ENCODE results near the gene CCDC192. TPM values are rescaled to one million over a fixed set of nuclear protein-coding genes. Genes with fewer than 3 reads are reported as not detected.
"Not testable (repeated sequence)": the region's sequence is repeated elsewhere in the genome, so short reads cannot be mapped to it uniquely, and the experiment has no call there.

The CCDC192 gene
- polyA plus RNA-seq, 3 donors: 0.55 to 1.1 (median 0.95) TPM

- DNase-seq (ENCODE audit: low read depth in 3 of 3, low spot score in 2 of 3): no peak
Measured at GRCh38 chr5:127697894-127698600, 5.1 kb upstream of the CCDC192 start.

- no peak for DNase-seq (ENCODE audit: low read depth in 3 of 3, low spot score in 2 of 3)
Measured at GRCh38 chr5:127699416-127699815, 3.8 kb upstream of the CCDC192 start.

GRCh38 chr5:127700237-127700766 is 2.9 kb upstream of the CCDC192 start:
- no peak for DNase-seq (ENCODE audit: low read depth in 3 of 3, low spot score in 2 of 3)

GRCh38 chr5:127702434-127702833 is 757 bp upstream of the CCDC192 start:
- DNase-seq (ENCODE audit: low read depth in 3 of 3, low spot score in 2 of 3): no peak

GRCh38 chr5:127705120-127705892 is 2.1 kb downstream of the CCDC192 start:
- no peak for DNase-seq (ENCODE audit: low read depth in 3 of 3, low spot score in 2 of 3)

GRCh38 chr5:127706691-127707090 is 3.5 kb downstream of the CCDC192 start:
- no peak for DNase-seq (ENCODE audit: low read depth in 3 of 3, low spot score in 2 of 3)

- no peak for DNase-seq (ENCODE audit: low read depth in 3 of 3, low spot score in 2 of 3)
Measured at GRCh38 chr5:127707209-127707608, 4.0 kb downstream of the CCDC192 start.

- DNase-seq (ENCODE audit: low read depth in 3 of 3, low spot score in 2 of 3): not testable (repeated sequence)
Measured at GRCh38 chr5:127713083-127713482, 9.9 kb downstream of the CCDC192 start.

GRCh38 chr5:127718181-127718580 is 15.0 kb downstream of the CCDC192 start:
- DNase-seq (ENCODE audit: low read depth in 3 of 3, low spot score in 2 of 3): no peak

- DNase-seq (ENCODE audit: low read depth in 3 of 3, low spot score in 2 of 3): no peak
Measured at GRCh38 chr5:127723571-127723970, 20.4 kb downstream of the CCDC192 start.

- no peak for DNase-seq (ENCODE audit: low read depth in 3 of 3, low spot score in 2 of 3)
Measured at GRCh38 chr5:127725673-127726072, 22.5 kb downstream of the CCDC192 start.

GRCh38 chr5:127732963-127733362 is 29.8 kb downstream of the CCDC192 start:
- no peak for DNase-seq (ENCODE audit: low read depth in 3 of 3, low spot score in 2 of 3)

- not testable (repeated sequence) for DNase-seq (ENCODE audit: low read depth in 3 of 3, low spot score in 2 of 3)
Measured at GRCh38 chr5:127739348-127739747, 36.2 kb downstream of the CCDC192 start.

- DNase-seq (ENCODE audit: low read depth in 3 of 3, low spot score in 2 of 3): no peak
Measured at GRCh38 chr5:127739807-127740384, 36.7 kb downstream of the CCDC192 start.

- no peak for DNase-seq (ENCODE audit: low read depth in 3 of 3, low spot score in 2 of 3)
Measured at GRCh38 chr5:127741412-127741811, 38.2 kb downstream of the CCDC192 start.

GRCh38 chr5:127744241-127744640 is 41.0 kb downstream of the CCDC192 start:
- DNase-seq (ENCODE audit: low read depth in 3 of 3, low spot score in 2 of 3): no peak

- DNase-seq (ENCODE audit: low read depth in 3 of 3, low spot score in 2 of 3): no peak
Measured at GRCh38 chr5:127746756-127747155, 43.6 kb downstream of the CCDC192 start.

GRCh38 chr5:127752503-127753265 is 49.5 kb downstream of the CCDC192 start:
- not testable (repeated sequence) for DNase-seq (ENCODE audit: low read depth in 3 of 3, low spot score in 2 of 3)

GRCh38 chr5:127754259-127754658 is 51.1 kb downstream of the CCDC192 start:
- no peak for DNase-seq (ENCODE audit: low read depth in 3 of 3, low spot score in 2 of 3)

GRCh38 chr5:127754706-127755105 is 51.5 kb downstream of the CCDC192 start:
- DNase-seq (ENCODE audit: low read depth in 3 of 3, low spot score in 2 of 3): no peak

- no peak for DNase-seq (ENCODE audit: low read depth in 3 of 3, low spot score in 2 of 3)
Measured at GRCh38 chr5:127757576-127757975, 54.4 kb downstream of the CCDC192 start.

Data from right renal cortex interstitium (tissue), 3 donors.